Chondrocyte (in vitro differentiated cells): ENCODE measurements around the gene GDPD5. TPM values are rescaled to one million over a fixed set of nuclear protein-coding genes. Genes with fewer than 3 reads are reported as not detected.
A peak's percentile ranks its signal among the peaks of the same experiment; 100 is the strongest.

Source experiments
- DNase-seq: peaks from one replicate; pipeline ENCODE4 v3.0.0; 2021; ENCODE audit warnings: mixed read lengths, low spot score
- H3K27ac Mint-ChIP-seq: one replicate; pipeline ENCODE4 v1.8.0; 2021; ENCODE audit warnings: mild to moderate bottlenecking, moderate library complexity, mixed read lengths; ENCODE audit not compliant: unreplicated experiment
- H3K27me3 Mint-ChIP-seq: 2 replicates; pipeline ENCODE4 v1.8.0; 2021; ENCODE audit warnings: low read depth, mixed read lengths
- H3K36me3 Mint-ChIP-seq: 2 replicates; pipeline ENCODE4 v1.8.0; 2021; ENCODE audit warnings: low read depth, mixed read lengths
- H3K4me1 Mint-ChIP-seq: 2 replicates; pipeline ENCODE4 v1.8.0; 2021; ENCODE audit warnings: low read depth, mild to moderate bottlenecking, mixed read lengths
- H3K4me3 Mint-ChIP-seq: one replicate; pipeline ENCODE4 v1.8.0; 2021; ENCODE audit warnings: mild to moderate bottlenecking, moderate library complexity, mixed read lengths; ENCODE audit not compliant: unreplicated experiment
- H3K9me3 Mint-ChIP-seq: 2 replicates; pipeline ENCODE4 v1.8.0; 2021; ENCODE audit warnings: low read depth, mixed read lengths
- total RNA-seq: library from RNA; stranded (reverse); gene quantifications from 3 replicates; pipeline ENCODE4 v1.2.1, GENCODE V29; 2021
- TF ChIP-seq, protein P1 (sequence below): fragments of 200-600 bp; sonication (generic); IDR thresholded peaks from 2 replicates; pipeline ENCODE4 v1.5.0; 2021; ENCODE audit warnings: antibody characterized with exemption, mild to moderate bottlenecking, moderate library complexity

Gene GDPD5
- total RNA-seq, 1 donor from 2014 or later: 12.6 TPM

DNA sequence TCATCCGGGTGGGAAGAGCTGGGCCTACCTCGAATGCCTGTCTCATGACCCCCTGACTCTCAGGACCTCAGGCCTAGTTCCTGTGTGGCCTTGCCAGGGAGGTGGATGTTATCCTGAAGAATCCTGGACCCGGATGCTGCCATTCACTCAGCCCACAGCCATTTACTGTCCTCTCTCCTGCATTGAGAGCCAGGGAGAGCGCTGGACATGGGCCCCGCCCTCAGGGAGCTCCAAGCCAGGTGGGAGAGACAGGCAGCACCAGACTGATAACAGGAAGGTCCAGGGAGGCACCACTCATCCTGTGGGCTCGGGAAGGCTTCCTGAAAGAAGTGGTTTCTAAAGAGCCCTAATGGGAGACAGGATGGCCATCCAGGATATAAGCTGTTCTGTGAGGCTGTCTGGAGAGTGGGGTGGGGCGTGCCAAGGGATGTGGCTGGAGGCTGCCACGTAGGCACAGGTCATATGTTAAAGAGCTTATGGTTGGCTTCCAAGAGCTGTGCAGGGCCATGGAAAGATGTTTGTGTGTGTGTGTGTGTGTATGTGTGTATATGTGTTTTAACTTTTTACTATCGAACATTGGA is 44.9 kb upstream of the GDPD5 start:
- no peak for DNase-seq
- Mint-ChIP-seq H3K4me1 (peaks cover 38% of the 10 kb centered on the region), H3K4me3 (no peak overlapping the region), H3K27me3 (no peaks in the 10 kb centered on the region), H3K27ac (peak overlapping the region; percentile 55), H3K36me3 (peaks cover 43% of the 10 kb centered on the region), H3K9me3 (no peaks in the 10 kb centered on the region)
- TF ChIP-seq, protein P1, sequence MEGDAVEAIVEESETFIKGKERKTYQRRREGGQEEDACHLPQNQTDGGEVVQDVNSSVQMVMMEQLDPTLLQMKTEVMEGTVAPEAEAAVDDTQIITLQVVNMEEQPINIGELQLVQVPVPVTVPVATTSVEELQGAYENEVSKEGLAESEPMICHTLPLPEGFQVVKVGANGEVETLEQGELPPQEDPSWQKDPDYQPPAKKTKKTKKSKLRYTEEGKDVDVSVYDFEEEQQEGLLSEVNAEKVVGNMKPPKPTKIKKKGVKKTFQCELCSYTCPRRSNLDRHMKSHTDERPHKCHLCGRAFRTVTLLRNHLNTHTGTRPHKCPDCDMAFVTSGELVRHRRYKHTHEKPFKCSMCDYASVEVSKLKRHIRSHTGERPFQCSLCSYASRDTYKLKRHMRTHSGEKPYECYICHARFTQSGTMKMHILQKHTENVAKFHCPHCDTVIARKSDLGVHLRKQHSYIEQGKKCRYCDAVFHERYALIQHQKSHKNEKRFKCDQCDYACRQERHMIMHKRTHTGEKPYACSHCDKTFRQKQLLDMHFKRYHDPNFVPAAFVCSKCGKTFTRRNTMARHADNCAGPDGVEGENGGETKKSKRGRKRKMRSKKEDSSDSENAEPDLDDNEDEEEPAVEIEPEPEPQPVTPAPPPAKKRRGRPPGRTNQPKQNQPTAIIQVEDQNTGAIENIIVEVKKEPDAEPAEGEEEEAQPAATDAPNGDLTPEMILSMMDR: no peak

DNA sequence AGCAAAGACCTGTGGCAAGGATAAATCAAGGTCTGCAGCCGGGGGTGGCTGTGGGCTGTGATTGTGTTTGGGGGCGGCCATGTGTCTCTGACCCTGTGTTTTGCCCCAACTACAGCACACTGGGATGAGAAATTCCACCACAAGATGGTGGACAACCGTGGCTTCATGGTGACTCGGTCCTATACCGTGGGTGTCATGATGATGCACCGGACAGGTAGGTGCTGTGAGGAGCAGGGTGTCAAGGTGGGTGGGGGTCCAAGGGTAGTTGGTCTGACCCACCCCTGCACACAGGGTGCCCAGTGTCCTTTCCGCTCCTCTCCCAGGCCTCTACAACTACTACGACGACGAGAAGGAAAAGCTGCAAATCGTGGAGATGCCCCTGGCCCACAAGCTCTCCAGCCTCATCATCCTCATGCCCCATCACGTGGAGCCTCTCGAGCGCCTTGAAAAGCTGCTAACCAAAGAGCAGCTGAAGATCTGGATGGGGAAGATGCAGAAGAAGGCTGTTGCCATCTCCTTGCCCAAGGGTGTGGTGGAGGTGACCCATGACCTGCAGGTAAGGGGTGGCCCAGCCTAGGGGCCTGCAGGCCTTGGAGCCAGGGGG is 43.0 kb upstream of the GDPD5 start:
- DNase-seq: no peak
- Mint-ChIP-seq H3K4me3 (no peak overlapping the region), H3K27me3 (no peaks in the 10 kb centered on the region), H3K36me3 (peaks cover 44% of the 10 kb centered on the region), H3K4me1 (peaks cover 50% of the 10 kb centered on the region), H3K27ac (peak overlapping the region; percentile 57), H3K9me3 (no peaks in the 10 kb centered on the region)
- TF ChIP-seq, protein P1: no peak

DNA sequence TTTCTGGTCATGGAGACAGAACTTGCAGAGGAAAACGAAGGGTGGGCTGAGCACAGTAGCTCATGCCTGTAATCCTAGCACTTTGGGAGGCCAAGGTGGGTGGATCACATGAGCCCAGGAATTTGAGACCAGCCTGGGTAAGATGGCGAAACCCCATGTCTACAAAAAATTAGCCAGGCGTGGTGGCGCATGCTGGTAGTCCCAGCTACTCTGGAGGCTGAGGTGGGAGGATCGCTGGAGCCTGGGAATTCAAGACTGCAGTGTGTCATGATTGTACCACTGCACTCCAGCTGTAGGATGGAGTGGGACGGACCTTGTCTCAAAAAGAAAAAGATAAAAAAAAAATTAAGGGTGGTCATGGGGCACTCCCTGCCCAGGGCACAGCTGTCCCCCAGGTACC is 42.2 kb upstream of the GDPD5 start:
- DNase-seq: no peak
- peaks cover 50% of the 10 kb centered on the region for H3K36me3 Mint-ChIP-seq
- H3K4me1 Mint-ChIP-seq: peaks cover 47% of the 10 kb centered on the region
- no peaks in the 10 kb centered on the region for H3K9me3 Mint-ChIP-seq
- H3K4me3 Mint-ChIP-seq: peak overlapping the region; percentile 19
- no peaks in the 10 kb centered on the region for H3K27me3 Mint-ChIP-seq
- TF ChIP-seq, protein P1: no peak
- H3K27ac Mint-ChIP-seq: peak overlapping the region; percentile 65

DNA sequence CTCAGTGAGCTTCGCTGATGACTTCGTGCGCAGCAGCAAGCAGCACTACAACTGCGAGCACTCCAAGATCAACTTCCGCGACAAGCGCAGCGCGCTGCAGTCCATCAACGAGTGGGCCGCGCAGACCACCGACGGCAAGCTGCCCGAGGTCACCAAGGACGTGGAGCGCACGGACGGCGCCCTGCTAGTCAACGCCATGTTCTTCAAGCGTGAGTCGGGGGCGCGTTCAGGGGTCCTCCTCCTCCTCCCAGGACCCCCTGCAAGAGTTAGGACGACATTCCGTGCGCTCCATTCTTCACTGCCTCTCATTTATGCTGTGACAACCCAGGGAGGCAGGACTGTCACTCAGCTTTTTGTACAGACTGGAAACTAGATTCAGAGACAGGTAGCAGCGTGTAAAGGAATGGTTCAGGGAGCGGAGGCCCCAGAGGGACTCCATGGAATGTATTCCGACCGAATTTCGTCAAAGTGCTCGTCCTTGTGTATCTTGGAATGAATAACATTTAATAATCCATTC is 41.1 kb upstream of the GDPD5 start:
- no peaks in the 10 kb centered on the region for H3K27me3 Mint-ChIP-seq
- peak overlapping the region; percentile 55 for H3K27ac Mint-ChIP-seq
- no peaks in the 10 kb centered on the region for H3K9me3 Mint-ChIP-seq
- H3K4me3 Mint-ChIP-seq: peak overlapping the region; percentile 6
- peaks cover 45% of the 10 kb centered on the region for H3K36me3 Mint-ChIP-seq
- peaks cover 47% of the 10 kb centered on the region for H3K4me1 Mint-ChIP-seq
- TF ChIP-seq, protein P1: no peak
- DNase-seq: no peak

DNA sequence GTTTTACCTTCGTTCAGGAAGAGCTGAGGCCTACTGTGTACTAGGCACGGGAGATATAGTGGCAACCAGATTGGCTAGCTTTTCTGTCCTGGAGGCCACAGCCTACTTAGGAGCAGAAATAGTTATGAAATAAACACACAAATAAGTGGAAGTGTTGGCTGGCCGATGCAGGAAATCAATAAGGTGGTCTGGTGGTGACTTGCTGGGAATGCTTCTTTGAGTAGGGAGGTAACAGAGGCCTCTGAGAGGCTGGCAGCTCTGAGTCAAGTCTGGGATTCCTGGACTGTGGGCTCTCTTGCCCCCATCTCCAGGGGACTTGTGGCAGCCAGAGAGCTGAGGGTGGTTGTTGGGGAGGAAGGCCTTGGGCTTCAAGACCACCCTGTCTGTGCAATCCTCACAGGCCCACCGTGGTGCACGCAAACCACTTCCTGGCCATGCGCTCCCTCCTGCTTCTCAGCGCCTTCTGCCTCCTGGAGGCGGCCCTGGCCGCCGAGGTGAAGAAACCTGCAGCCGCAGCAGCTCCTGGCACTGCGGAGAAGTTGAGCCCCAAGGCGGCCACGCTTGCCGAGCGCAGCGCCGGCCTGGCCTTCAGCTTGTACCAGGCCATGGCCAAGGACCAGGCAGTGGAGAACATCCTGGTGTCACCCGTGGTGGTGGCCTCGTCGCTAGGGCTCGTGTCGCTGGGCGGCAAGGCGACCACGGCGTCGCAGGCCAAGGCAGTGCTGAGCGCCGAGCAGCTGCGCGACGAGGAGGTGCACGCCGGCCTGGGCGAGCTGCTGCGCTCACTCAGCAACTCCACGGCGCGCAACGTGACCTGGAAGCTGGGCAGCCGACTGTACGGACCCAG is 40.4 kb upstream of the GDPD5 start:
- Mint-ChIP-seq H3K27ac (peak overlapping the region; percentile 99), H3K4me3 (peak overlapping the region; percentile 99), H3K27me3 (no peaks in the 10 kb centered on the region), H3K4me1 (peaks cover 54% of the 10 kb centered on the region), H3K36me3 (peaks cover 41% of the 10 kb centered on the region), H3K9me3 (no peaks in the 10 kb centered on the region)
- TF ChIP-seq, protein P1: no peak
- DNase-seq: no peak
